Small intestine (tissue), 7 donors: Measurements from ENCODE around the gene VIPR2. TPM values are rescaled to one million over a fixed set of nuclear protein-coding genes. Genes with fewer than 3 reads are reported as not detected.

Experiments
- DNase-seq, 2 donors: peaks; one replicate each; pipeline versions ENCODE4 v3.0.0 to v3.0.0-alpha.2; 2013
- FAIRE-seq: peaks from 2 replicates; lab custom pipeline; 2012; peaks lifted over from hg19 to GRCh38; lab: Jason Lieb, UNC
- H3K27ac ChIP-seq, 3 donors: one replicate each; pipeline ENCODE4 v1.5.1; 2013; ENCODE audit warnings: low read length in 2 of 3, mild to moderate bottlenecking in 2 of 3, control low read depth in 1 of 3, inconsistent platforms in 1 of 3, low read depth in 1 of 3, moderate library complexity in 1 of 3
- H3K27me3 ChIP-seq, 3 donors: one replicate each; pipeline ENCODE4 v1.6.1; 2013; ENCODE audit warnings: low read length in 3 of 3, inconsistent platforms in 1 of 3; ENCODE audit not compliant: control insufficient read depth in 3 of 3, insufficient read depth in 3 of 3
- H3K36me3 ChIP-seq, 3 donors: one replicate each; pipeline ENCODE4 v1.6.1; 2013; ENCODE audit warnings: low read length in 3 of 3, inconsistent platforms in 1 of 3, low read depth in 1 of 3, mild to moderate bottlenecking in 1 of 3, moderate library complexity in 1 of 3; ENCODE audit not compliant: control insufficient read depth in 3 of 3, insufficient read depth in 2 of 3
- H3K4me1 ChIP-seq, 3 donors: one replicate each; pipeline ENCODE4 v1.6.1; 2013; ENCODE audit warnings: low read length in 2 of 3, inconsistent platforms in 1 of 3, low read depth in 1 of 3, mild to moderate bottlenecking in 1 of 3, moderate library complexity in 1 of 3; ENCODE audit not compliant: control insufficient read depth in 3 of 3, insufficient read depth in 2 of 3
- H3K4me3 ChIP-seq, 3 donors: one replicate each; pipeline ENCODE4 v1.5.1; 2013; ENCODE audit warnings: low read length in 3 of 3, control low read depth in 1 of 3, inconsistent platforms in 1 of 3, low read depth in 1 of 3, mild to moderate bottlenecking in 1 of 3, moderate library complexity in 1 of 3
- H3K9me3 ChIP-seq, 2 donors: one replicate each; pipeline ENCODE4 v1.6.1; 2013; ENCODE audit warnings: low read depth in 1 of 2, low read length in 1 of 2; ENCODE audit not compliant: control insufficient read depth in 2 of 2, insufficient read depth in 1 of 2
- WGBS, 3 donors: extraction: QIAGEN DNeasy Blood & Tissue Kit; methylation state at CpG; one replicate each; pipeline ENCODE4 v1.1.7; 2013; 5-methylcytosine and 5-hydroxymethylcytosine counted together
- polyA plus RNA-seq, 4 donors: library from polyadenylated mRNA; stranded (reverse) in 3 of 4; unstranded in 1 of 4; fragments of 200-250 nt in 3 of 4; fragments of 120-200 nt in 1 of 4; gene quantifications; one replicate each; pipeline versions ENCODE4 v1.2.1 to v1.2.3, GENCODE V29; 2013
- donor health status: healthy with polysubstance abuse.
- donor health status: control.
- donor health status: control.
- donor health status: Bipolar disorder and iron deficiency.
- donor health status: healthy.

VIPR2 gene
- polyA plus RNA-seq, 4 donors, result 0.81 to 1.2 (median 0.97) TPM; not detected in 1

DNA sequence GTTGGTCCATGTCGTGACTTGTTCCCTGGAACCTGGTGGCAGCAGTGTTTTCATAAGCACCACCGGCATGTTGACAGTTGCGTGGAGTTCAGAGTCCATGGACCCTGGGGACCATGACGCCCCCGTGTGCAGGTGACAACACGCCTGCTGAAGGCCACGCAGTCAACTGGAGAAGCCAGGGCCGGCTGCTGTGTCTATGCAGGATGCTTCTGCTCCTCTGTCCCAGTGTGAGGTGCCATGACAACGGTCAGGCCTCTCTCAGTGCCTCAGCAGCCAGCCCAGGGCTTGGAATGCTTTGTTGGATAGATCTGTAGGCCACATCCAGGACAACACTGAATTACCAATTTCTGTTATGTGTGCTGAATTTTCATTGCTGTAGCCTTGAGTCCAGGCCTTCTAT, 10.7 kb upstream of the VIPR2 start:
- DNase-seq (no peak), FAIRE-seq (no peak)
- Histone ChIP-seq H3K9me3 (no peaks in the 10 kb centered on the region), H3K4me1 (no peaks in the 10 kb centered on the region), H3K36me3 (no peaks in the 10 kb centered on the region), H3K4me3 (no peak overlapping the region), H3K27ac (no peak overlapping the region), H3K27me3 (no peaks in the 10 kb centered on the region)
- WGBS, 3 donors, result 65 to 79% (median 74%) methylated on average over 6 to 9 of the region's 9 CpGs

DNA sequence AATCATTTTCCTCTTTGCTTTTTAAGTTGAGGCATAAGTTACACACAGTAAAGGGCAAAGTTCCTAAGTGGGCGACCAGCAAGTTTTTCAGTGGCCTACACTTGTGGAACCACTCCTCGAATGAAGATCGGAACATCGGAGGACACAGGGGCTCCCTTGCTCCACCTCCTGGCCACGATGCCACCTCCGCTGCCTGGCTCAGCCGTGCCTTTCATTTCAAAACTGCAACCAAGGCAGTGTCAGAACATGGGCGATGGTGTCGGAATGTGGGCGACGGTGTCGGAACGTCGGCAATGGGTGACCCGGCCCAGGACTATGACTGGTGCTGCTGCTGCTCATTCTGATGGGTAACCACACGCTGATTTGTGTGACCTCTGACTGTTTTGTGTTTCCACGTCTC, 9.6 kb upstream of the VIPR2 start:
- Histone ChIP-seq H3K27me3 (no peaks in the 10 kb centered on the region), H3K36me3 (no peaks in the 10 kb centered on the region), H3K27ac (no peak overlapping the region), H3K4me3 (no peak overlapping the region), H3K4me1 (no peaks in the 10 kb centered on the region), H3K9me3 (no peaks in the 10 kb centered on the region)
- 79 to 87% (median 84%) methylated on average over 17 of the region's 17 CpGs for WGBS, 3 donors
- DNase-seq (no peak), FAIRE-seq (no peak)

DNA sequence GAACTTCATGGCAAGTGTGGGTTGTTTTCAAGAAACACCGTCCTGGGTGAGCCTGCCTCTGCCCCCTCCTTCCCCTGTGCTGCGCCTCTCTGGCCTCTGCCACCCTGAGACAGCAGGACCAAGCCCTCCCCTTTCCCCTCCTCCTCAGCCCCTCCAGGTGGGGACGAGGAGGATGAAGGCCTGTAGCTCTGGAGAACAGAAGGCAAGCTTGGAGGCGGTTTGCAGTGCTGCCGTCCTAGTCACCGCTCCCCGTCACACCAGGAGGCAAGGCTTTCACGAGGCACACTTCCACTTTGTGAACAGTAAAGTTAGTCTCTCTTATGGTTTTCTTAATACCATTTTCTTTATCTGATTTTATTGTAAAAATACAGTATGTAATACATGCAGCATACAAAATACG, 8.8 kb upstream of the VIPR2 start:
- WGBS, 3 donors, result 81 to 86% (median 85%) methylated on average over 9 of the region's 9 CpGs
- no peak for FAIRE-seq
- no peak overlapping the region for H3K4me3 ChIP-seq
- DNase-seq, result no peak
- no peaks in the 10 kb centered on the region for H3K36me3 ChIP-seq
- no peaks in the 10 kb centered on the region for H3K27me3 ChIP-seq
- H3K9me3 ChIP-seq, result no peaks in the 10 kb centered on the region
- H3K4me1 ChIP-seq, result no peaks in the 10 kb centered on the region
- no peak overlapping the region for H3K27ac ChIP-seq

DNA sequence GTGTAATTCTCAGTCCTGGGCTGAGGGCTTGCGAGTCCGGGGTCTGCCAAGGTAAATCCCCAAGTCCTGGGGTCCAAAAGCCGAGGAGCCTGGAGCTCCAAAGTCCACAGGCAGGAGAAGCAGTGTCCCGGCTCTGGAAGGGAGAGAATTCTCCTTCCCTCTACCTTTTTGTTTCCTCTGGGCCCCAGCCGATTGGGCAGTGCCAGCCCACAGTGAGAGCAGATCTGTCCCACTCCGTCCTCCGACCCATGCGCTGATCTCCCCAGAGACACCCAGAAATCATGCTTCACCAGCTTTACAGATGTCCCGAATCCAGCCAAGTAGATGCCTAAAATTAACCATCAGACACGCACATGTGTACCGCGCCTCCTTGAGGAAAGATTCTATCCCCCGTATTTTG, 8.1 kb upstream of the VIPR2 start:
- H3K36me3 ChIP-seq, result no peaks in the 10 kb centered on the region
- H3K4me3 ChIP-seq, result no peak overlapping the region
- no peak overlapping the region for H3K27ac ChIP-seq
- no peaks in the 10 kb centered on the region for H3K9me3 ChIP-seq
- FAIRE-seq, result no peak
- no peaks in the 10 kb centered on the region for H3K4me1 ChIP-seq
- H3K27me3 ChIP-seq, result no peaks in the 10 kb centered on the region
- 77 to 86% (median 84%) methylated on average over 13 of the region's 13 CpGs for WGBS, 3 donors
- no peak for DNase-seq

DNA sequence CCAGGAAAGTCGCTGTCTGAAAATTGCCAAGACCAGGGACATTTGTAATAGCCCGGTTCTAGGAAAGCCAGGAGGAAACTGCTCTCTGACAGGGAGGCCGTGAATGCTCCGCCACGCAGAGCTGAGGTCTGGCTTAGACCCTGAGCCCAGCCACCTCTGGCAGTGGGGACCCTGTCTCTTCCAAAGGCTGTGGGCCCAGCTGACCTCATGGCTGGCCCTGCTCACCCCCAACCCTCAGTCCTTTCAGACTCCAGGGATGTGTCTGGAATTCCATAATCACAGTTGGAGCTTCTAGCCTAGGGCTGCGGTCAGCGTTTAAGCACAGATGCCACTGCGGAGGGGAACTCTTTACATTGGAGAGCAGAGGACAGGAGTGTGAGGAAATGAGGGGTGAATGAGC, 6.6 kb upstream of the VIPR2 start:
- peaks cover 0 to 4% (median 3%) of the 10 kb centered on the region in 3 donors for H3K27me3 ChIP-seq
- DNase-seq, result no peak
- whole genome bisulfite sequencing, 3 donors, result 83 to 90% (median 90%) methylated on average over 8 of the region's 8 CpGs
- no peak overlapping the region for H3K27ac ChIP-seq
- no peaks in the 10 kb centered on the region for H3K9me3 ChIP-seq
- FAIRE-seq, result no peak
- no peak overlapping the region for H3K4me3 ChIP-seq
- H3K4me1 ChIP-seq, result no peaks in the 10 kb centered on the region
- H3K36me3 ChIP-seq, result no peaks in the 10 kb centered on the region

DNA sequence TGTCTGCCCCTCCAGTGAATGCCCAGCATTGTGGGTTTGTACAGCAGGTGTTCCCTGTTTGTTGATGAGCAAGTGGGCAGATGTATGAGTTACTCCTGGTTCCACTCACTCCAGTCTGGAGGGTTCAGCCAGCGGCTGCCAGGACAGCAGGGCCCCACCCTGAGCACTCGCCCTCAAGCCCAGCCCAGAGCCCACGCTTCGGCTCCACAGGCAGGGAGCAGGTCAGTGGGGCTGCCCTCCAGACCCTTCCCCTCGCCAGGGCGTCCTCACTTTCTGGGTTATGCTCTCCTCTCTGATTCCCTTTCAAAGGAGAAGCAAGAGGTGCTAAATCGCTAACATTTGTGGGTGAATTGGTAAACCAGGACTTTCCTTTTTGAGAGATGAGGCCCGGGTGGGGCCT, 4.8 kb upstream of the VIPR2 start:
- Histone ChIP-seq H3K27me3 (peaks cover 4 to 10% (median 6%) of the 10 kb centered on the region in 3 donors), H3K9me3 (no peaks in the 10 kb centered on the region), H3K27ac (no peak overlapping the region), H3K36me3 (no peaks in the 10 kb centered on the region), H3K4me1 (peaks cover 0 to 2% (median 0%) of the 10 kb centered on the region in 3 donors), H3K4me3 (no peak overlapping the region)
- FAIRE-seq (no peak), DNase-seq (no peak)
- 72 to 84% (median 75%) methylated on average over 8 of the region's 8 CpGs for WGBS, 3 donors

DNA sequence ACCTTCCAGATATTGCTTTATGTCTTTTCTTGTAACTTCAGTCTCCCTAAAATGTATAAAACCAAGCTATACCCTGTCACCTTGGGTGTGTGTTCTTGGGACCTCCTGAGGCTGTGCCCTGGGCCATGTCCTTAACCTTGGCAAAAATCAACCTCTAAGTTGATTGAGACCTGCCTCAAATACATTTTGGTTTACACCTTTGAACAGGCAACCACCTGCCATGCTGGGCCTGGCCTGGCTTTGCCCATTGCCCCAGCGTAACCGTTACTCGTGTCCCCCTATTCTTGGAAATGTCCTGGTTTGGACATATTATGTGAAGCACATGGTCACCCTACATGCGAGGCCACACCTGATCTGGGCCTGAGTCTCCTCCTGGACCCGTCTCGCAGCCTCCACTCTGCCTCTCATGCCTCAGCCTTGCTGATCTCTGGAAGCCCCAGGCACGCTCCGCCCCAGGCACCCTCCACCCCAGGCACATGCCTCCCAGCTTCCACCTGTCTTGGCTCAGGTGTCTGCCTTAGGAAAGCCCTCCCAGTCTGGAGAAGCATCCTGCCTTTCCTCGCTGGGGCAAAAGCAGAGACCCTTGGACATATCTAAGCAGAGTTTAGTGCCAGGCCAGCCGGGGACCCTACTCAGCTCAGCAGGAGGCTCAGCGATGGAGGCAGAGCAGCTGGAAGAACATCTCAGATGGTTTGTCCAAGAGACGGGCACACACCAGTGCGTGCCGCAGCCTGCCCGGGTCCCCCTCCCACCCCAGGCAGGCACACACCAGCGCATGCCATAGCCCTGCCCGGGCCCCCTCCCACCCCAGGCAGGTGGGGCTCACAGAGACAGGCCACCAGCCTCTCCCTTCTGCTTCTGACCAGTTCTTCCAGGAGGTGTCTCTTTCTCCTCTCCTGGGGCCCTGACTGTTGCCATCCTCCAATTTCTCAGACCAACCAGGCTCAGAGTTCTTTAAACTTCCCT, 4.0 kb upstream of the VIPR2 start:
- H3K36me3 ChIP-seq, result no peaks in the 10 kb centered on the region
- H3K27ac ChIP-seq, result no peak overlapping the region
- FAIRE-seq (no peak), DNase-seq (no peak)
- H3K4me1 ChIP-seq, result peaks cover 0 to 2% (median 0%) of the 10 kb centered on the region in 3 donors
- no peaks in the 10 kb centered on the region for H3K9me3 ChIP-seq
- WGBS, 3 donors, result 90 to 94% (median 91%) methylated on average over 16 to 17 of the region's 17 CpGs
- peaks cover 6 to 18% (median 8%) of the 10 kb centered on the region in 3 donors for H3K27me3 ChIP-seq
- no peak overlapping the region for H3K4me3 ChIP-seq

DNA sequence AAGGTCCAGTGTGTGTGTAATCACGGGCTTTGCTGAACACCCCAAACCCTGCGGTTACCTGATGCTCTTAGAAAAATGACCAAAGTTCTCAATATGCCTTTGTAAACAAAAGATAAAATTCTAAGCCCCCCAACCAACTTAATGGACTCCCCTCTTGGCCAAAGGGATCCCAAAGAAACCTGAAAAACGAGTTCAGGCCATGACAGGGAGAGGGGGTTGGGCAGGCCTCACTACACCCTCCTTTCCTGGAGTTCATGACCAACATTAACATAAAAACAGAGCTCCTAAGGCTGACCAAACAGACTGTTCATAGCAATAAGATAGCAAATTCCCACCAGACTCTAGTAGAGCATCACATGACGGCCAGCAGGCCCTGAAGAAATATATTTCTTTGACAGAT, 3.0 kb upstream of the VIPR2 start:
- DNase-seq (no peak), FAIRE-seq (no peak)
- H3K4me3 ChIP-seq, result no peak overlapping the region
- no peaks in the 10 kb centered on the region for H3K9me3 ChIP-seq
- H3K36me3 ChIP-seq, result no peaks in the 10 kb centered on the region
- H3K27ac ChIP-seq, result no peak overlapping the region
- peaks cover 6 to 28% (median 12%) of the 10 kb centered on the region in 3 donors for H3K27me3 ChIP-seq
- H3K4me1 ChIP-seq, result peaks cover 0 to 2% (median 0%) of the 10 kb centered on the region in 3 donors
- WGBS, 3 donors, result 35 to 64% (median 55%) methylated on average over 4 of the region's 4 CpGs
